K562 (cell line): Measurements from ENCODE around the gene AMFR. TPM values are rescaled to one million over a fixed set of nuclear protein-coding genes. Genes with fewer than 3 reads are reported as not detected.

Experiments used
- HMGN3 ChIP-seq: IDR thresholded peaks from 2 replicates; pipeline ENCODE4 v1.6.1; 2011; ENCODE audit warnings: borderline replicate concordance, low read depth, mild to moderate bottlenecking, mixed read lengths, low read length; ENCODE audit not compliant: insufficient read length; ENCODE audit errors: extremely low read depth
- JUND ChIP-seq, 2 experiments: IDR thresholded peaks; 2 replicates in 1 of 2; 3 replicates in 1 of 2; pipeline ENCODE4 v1.6.1; 2011; ENCODE audit warnings: borderline replicate concordance in 2 of 2, low read depth in 2 of 2, low read length in 2 of 2, improper control_type of control experiment in 1 of 2, missing biosample characterization in 1 of 2, missing genetic modification characterization in 1 of 2, missing genetic modification reagents in 1 of 2
- MCM3 ChIP-seq: fragments of 450-650 bp; IDR thresholded peaks from 2 replicates; pipeline ENCODE4 v1.6.1; 2016
- NFYB ChIP-seq: IDR thresholded peaks from 2 replicates; pipeline ENCODE4 v1.6.1; 2011; ENCODE audit warnings: mild to moderate bottlenecking, moderate library complexity; ENCODE audit not compliant: insufficient read length; ENCODE audit errors: extremely low read depth
- NR3C1 ChIP-seq: sonication (generic); formaldehyde crosslinking; IDR thresholded peaks from 2 replicates; pipeline ENCODE4 v1.8.1; 2022; ENCODE audit warnings: missing genetic modification reagents
- SNAPC5 ChIP-seq: fragments of 250-450 bp; sonication (Bioruptor Pico); IDR thresholded peaks from 2 replicates; pipeline ENCODE4 v1.8.0; 2021; ENCODE audit warnings: moderate library complexity, mild to moderate bottlenecking, inconsistent platforms
- SRSF3 ChIP-seq: fragments of 200-400 bp; formaldehyde crosslinking; IDR thresholded peaks from 2 replicates; pipeline ENCODE4 v1.6.1; 2016; ENCODE audit warnings: mild to moderate bottlenecking, low read length, moderate library complexity; ENCODE audit not compliant: insufficient read depth
- TCF7L2 ChIP-seq: fragments of 150-350 bp; IDR thresholded peaks from 2 replicates; pipeline ENCODE4 v1.6.1; 2016; ENCODE audit warnings: low read depth, mild to moderate bottlenecking, low read length, moderate library complexity
- TOE1 ChIP-seq, 2 experiments: fragments of 450-650 bp in 1 of 2; sonication (generic) in 1 of 2; formaldehyde crosslinking in 1 of 2; IDR thresholded peaks; 2 replicates each; pipeline versions ENCODE4 v1.7.1 to v1.8.0; 2016 to 2022; ENCODE audit warnings: borderline replicate concordance in 2 of 2, mild to moderate bottlenecking in 2 of 2, antibody characterized with exemption in 1 of 2, inconsistent platforms in 1 of 2, low read depth in 1 of 2, missing genetic modification reagents in 1 of 2, moderate library complexity in 1 of 2
- polyA plus RNA-seq, 8 experiments: library from polyadenylated mRNA; depleted of rRNA in 4 of 8; stranded (reverse) in 5 of 8; unstranded in 3 of 8; fragments of >200 nt; fragmentation: Nextera tagmentation in 2 of 8; fragmentation: Illumina TruSeq in 1 of 8; extraction: Ambion mirVana in 2 of 8; extraction: Trizol in 1 of 8; gene quantifications; 2 replicates each; pipeline versions ENCODE4 v1.2.1 to v1.2.3, GENCODE V29; 2011 to 2014; ENCODE audit warnings: inconsistent platforms in 1 of 8, missing spikeins in 1 of 8
- total RNA-seq, 7 experiments: library from RNA; depleted of rRNA in 6 of 7; stranded (reverse); fragments of >200 nt in 6 of 7; fragmentation: Illumina TruSeq in 2 of 7; extraction: Trizol in 2 of 7; gene quantifications; 2 replicates each; pipeline versions ENCODE4 v1.2.1 to v1.2.3, GENCODE V29; 2011 to 2021; ENCODE audit warnings: low replicate concordance in 1 of 7
- TF ChIP-seq, protein P1 (sequence below): IDR thresholded peaks from 2 replicates; pipeline ENCODE4 v1.6.1; 2016; ENCODE audit warnings: missing genetic modification characterization, missing compliant biosample characterization
- TF ChIP-seq, protein P2 (sequence below): fragments of 200-600 bp; sonication (generic); IDR thresholded peaks from one replicate; pipeline ENCODE4 v1.6.1; 2012; ENCODE audit warnings: mild to moderate bottlenecking, low read depth, low read length, inconsistent platforms

AMFR gene
- total and polyA plus RNA-seq, 9 of the 15 experiments (the other 6 are each of a cell fraction or from before 2014, with no cell fraction given), result 15.6 to 113 (median 58.4) TPM

DNA sequence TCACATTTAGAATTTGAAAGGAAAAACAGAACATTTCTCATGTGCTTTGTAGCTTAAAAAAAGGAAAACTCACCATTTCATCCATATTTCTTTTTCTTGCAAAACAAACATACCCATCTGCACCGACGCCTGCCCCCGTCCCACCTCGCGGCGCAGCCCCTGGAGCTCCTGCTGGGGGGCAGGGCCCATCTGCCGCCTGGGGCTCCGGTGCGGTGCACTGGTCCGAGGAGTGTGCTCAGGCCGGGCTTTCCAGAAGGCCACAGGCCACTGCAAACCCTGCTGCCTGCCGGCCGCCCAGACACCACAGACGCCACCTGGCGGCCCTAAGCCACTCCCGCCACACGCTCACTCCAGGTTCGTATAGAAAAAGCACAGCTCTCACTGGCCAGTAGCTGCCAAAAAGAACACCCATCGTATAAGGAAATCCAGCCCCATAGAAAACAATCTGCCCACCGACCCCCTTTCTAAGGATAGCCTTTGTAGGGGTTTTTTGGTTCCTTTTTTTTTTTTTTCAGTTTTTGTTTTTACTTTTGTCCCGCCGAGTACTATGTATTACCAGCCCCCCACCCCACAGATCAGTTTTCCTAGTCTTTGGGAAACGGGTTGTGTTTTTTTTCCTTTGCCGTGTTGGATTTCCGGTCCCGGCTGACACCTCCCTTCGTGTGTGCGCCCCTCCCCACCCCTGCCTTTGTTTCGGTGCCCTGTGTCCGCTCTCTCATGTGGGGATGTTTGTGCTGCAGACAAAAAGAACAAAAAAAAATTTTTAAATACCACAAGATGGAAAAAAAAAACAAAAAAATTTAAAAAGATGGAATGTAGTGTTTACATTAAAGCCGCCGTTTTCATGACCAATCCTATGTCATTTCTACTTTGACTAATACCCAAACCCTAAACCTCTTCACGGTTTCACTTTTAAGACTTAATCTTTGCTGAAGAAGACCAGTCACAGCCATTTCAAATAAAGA is 68.8 kb downstream of the AMFR start (continued):
- TF ChIP-seq, protein P1, sequence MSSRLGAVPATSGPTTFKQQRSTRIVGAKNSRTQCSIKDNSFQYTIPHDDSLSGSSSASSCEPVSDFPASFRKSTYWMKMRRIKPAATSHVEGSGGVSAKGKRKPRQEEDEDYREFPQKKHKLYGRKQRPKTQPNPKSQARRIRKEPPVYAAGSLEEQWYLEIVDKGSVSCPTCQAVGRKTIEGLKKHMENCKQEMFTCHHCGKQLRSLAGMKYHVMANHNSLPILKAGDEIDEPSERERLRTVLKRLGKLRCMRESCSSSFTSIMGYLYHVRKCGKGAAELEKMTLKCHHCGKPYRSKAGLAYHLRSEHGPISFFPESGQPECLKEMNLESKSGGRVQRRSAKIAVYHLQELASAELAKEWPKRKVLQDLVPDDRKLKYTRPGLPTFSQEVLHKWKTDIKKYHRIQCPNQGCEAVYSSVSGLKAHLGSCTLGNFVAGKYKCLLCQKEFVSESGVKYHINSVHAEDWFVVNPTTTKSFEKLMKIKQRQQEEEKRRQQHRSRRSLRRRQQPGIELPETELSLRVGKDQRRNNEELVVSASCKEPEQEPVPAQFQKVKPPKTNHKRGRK, result 0 out of 2 replicates have a peak, but pooled peaks have one; percentile 39
- TF ChIP-seq, protein P2, sequence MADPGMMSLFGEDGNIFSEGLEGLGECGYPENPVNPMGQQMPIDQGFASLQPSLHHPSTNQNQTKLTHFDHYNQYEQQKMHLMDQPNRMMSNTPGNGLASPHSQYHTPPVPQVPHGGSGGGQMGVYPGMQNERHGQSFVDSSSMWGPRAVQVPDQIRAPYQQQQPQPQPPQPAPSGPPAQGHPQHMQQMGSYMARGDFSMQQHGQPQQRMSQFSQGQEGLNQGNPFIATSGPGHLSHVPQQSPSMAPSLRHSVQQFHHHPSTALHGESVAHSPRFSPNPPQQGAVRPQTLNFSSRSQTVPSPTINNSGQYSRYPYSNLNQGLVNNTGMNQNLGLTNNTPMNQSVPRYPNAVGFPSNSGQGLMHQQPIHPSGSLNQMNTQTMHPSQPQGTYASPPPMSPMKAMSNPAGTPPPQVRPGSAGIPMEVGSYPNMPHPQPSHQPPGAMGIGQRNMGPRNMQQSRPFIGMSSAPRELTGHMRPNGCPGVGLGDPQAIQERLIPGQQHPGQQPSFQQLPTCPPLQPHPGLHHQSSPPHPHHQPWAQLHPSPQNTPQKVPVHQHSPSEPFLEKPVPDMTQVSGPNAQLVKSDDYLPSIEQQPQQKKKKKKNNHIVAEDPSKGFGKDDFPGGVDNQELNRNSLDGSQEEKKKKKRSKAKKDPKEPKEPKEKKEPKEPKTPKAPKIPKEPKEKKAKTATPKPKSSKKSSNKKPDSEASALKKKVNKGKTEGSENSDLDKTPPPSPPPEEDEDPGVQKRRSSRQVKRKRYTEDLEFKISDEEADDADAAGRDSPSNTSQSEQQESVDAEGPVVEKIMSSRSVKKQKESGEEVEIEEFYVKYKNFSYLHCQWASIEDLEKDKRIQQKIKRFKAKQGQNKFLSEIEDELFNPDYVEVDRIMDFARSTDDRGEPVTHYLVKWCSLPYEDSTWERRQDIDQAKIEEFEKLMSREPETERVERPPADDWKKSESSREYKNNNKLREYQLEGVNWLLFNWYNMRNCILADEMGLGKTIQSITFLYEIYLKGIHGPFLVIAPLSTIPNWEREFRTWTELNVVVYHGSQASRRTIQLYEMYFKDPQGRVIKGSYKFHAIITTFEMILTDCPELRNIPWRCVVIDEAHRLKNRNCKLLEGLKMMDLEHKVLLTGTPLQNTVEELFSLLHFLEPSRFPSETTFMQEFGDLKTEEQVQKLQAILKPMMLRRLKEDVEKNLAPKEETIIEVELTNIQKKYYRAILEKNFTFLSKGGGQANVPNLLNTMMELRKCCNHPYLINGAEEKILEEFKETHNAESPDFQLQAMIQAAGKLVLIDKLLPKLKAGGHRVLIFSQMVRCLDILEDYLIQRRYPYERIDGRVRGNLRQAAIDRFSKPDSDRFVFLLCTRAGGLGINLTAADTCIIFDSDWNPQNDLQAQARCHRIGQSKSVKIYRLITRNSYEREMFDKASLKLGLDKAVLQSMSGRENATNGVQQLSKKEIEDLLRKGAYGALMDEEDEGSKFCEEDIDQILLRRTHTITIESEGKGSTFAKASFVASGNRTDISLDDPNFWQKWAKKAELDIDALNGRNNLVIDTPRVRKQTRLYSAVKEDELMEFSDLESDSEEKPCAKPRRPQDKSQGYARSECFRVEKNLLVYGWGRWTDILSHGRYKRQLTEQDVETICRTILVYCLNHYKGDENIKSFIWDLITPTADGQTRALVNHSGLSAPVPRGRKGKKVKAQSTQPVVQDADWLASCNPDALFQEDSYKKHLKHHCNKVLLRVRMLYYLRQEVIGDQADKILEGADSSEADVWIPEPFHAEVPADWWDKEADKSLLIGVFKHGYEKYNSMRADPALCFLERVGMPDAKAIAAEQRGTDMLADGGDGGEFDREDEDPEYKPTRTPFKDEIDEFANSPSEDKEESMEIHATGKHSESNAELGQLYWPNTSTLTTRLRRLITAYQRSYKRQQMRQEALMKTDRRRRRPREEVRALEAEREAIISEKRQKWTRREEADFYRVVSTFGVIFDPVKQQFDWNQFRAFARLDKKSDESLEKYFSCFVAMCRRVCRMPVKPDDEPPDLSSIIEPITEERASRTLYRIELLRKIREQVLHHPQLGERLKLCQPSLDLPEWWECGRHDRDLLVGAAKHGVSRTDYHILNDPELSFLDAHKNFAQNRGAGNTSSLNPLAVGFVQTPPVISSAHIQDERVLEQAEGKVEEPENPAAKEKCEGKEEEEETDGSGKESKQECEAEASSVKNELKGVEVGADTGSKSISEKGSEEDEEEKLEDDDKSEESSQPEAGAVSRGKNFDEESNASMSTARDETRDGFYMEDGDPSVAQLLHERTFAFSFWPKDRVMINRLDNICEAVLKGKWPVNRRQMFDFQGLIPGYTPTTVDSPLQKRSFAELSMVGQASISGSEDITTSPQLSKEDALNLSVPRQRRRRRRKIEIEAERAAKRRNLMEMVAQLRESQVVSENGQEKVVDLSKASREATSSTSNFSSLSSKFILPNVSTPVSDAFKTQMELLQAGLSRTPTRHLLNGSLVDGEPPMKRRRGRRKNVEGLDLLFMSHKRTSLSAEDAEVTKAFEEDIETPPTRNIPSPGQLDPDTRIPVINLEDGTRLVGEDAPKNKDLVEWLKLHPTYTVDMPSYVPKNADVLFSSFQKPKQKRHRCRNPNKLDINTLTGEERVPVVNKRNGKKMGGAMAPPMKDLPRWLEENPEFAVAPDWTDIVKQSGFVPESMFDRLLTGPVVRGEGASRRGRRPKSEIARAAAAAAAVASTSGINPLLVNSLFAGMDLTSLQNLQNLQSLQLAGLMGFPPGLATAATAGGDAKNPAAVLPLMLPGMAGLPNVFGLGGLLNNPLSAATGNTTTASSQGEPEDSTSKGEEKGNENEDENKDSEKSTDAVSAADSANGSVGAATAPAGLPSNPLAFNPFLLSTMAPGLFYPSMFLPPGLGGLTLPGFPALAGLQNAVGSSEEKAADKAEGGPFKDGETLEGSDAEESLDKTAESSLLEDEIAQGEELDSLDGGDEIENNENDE, result no peak
- TF ChIP-seq HMGN3, result peak; percentile 77
- peak; percentile 63; the same call in 1 of the 2 replicates for TF ChIP-seq TOE1 (IDR thresholded peaks at IDR 0.05; ENCODE audit: borderline replicate concordance)
- no peak for TF ChIP-seq TOE1 (CRISPR knock-in tag; IDR thresholded peaks at IDR 0.05; ENCODE audit: borderline replicate concordance, low read depth)
- TF ChIP-seq TCF7L2, result no peak
- TF ChIP-seq NFYB, result no peak
- TF ChIP-seq MCM3, result no peak
- TF ChIP-seq NR3C1 (CRISPR knock-in tag), result no peak
- TF ChIP-seq SNAPC5 (CRISPR knock-in tag), result no peak
- TF ChIP-seq SRSF3, result no peak
- TF ChIP-seq JUND (IDR thresholded peaks at IDR 0.05; ENCODE audit: borderline replicate concordance, low read depth, low read length), result no peak
- no peak for TF ChIP-seq JUND (tag; IDR thresholded peaks at IDR 0.05; ENCODE audit: borderline replicate concordance, low read depth, low read length)
